Erythroblast (primary cell): Measurements from ENCODE around the gene TBC1D16.

Source experiments
- DNase-seq, 2 experiments: peaks; one replicate each; lab custom pipeline; 2025; lab: John Stamatoyannopoulos, UW
- GATA1 ChIP-seq: IDR thresholded peaks from 2 replicates; pipeline ENCODE4 v1.6.1; 2011; ENCODE audit warnings: low read depth, mild to moderate bottlenecking, control low read depth, low read length, moderate library complexity
- POLR2A ChIP-seq: IDR thresholded peaks from 2 replicates; pipeline ENCODE4 v1.6.1; 2011; ENCODE audit warnings: mild to moderate bottlenecking, low read length

Gene TBC1D16

DNA sequence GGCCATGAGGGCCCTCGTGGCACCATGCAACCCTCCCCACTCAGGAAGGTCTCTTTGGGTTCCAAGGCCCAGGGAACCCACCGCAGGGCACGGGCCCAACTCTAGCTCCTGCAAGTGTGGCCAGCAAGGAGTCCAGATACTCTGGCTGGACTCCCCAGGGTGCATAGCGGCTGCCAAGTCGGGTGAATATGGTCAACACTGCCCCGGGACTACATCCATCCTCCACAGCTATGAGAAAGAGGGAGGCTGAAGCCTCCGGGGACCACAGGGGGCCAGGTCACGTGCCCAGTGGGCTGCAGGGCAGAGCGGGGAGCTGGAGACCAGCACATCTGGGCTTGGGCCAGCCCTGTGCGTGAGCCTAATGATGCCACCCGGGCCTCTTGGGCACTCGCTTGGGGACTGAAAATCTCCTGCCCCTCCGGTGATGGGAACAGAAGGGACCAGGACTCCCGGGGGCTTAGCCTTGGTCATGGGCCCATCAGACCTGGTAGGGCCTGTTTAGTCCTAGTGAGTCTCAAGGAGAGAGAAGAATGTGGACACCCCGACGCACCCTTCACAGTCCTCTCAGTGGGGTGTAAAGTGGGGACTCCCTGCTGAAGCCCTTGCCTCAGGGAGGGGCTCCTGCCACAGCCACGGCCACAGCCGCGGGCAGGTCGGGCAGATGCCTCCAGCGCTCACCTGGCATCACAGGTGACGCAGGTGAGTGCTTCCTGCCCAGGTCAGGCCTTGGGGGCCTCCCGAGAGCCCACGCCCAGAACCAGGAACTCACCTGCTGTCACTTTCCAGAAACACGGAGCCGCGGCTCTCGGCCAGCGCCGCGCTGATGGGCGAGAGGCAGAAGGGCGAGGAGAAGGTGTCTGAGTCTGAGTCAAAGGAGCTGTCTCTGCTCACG, 26.0 kb downstream of the TBC1D16 start:
- TF ChIP-seq GATA1 (no peak), POLR2A (no peak)
- DNase-seq, result no peak

DNA sequence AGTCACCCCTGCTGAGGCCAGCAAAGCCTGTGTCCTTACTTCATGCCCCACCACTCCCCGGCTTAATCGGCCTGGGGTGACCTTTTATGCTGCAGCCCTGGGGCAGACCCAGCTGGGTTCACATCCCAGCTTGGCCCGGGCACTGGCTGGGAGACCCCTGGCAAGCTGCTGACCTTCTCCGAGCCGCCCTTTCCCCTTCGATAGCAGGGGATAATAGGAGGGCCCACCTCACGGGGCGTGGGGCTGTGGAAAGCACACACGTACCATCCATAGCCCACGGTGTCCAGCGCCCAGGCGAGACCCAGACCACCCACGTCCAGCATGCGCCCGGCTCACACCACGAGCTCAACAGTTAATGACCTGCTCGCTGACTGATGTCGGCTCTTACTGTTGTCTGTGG, 26.8 kb downstream of the TBC1D16 start:
- TF ChIP-seq POLR2A (no peak), GATA1 (no peak)
- DNase-seq, result no peak

DNA sequence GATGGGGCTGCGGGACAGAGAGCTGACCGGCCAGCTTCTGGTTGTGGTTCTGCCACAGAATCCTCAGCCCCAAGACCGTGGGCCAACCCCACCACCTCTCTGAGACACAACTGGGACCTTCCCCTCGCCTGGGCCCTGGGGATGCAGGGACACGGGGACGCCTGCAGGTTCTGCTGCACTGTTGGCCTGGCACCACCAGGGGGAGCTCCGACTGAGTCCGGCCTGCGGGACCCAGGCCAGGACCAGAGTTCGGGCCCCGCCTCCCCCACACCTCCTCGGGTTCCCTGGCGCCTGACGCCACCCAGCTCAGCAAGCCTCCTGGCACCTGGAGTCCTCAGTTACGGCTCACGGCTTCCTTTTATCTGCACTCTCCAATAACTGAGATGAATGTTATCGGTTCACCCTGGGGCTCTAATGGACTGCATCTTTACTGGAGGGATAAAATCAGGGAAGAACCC, 27.3 kb downstream of the TBC1D16 start:
- no peak for TF ChIP-seq GATA1
- TF ChIP-seq POLR2A, result no peak
- DNase-seq, result peak; percentile 59 to 81

DNA sequence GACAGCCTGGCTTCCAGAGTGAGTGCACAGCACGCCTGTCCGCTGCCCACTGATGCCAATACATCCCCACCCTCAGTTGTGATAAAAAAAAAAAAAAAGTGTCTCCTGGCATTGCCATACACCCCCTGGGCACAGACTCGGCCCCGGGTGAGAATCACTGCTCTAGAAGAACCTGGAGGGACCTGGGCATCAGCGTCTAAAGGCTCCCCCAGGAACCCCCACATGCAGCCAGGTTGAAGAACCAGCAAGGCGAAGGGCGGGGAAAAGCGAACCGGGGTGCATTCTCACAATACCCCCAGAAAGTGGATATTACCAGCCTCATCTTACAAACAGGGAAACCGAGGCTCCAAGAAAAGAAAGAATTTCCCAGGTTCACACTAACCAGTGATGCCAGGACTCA, 27.7 kb downstream of the TBC1D16 start:
- no peak for DNase-seq

DNA sequence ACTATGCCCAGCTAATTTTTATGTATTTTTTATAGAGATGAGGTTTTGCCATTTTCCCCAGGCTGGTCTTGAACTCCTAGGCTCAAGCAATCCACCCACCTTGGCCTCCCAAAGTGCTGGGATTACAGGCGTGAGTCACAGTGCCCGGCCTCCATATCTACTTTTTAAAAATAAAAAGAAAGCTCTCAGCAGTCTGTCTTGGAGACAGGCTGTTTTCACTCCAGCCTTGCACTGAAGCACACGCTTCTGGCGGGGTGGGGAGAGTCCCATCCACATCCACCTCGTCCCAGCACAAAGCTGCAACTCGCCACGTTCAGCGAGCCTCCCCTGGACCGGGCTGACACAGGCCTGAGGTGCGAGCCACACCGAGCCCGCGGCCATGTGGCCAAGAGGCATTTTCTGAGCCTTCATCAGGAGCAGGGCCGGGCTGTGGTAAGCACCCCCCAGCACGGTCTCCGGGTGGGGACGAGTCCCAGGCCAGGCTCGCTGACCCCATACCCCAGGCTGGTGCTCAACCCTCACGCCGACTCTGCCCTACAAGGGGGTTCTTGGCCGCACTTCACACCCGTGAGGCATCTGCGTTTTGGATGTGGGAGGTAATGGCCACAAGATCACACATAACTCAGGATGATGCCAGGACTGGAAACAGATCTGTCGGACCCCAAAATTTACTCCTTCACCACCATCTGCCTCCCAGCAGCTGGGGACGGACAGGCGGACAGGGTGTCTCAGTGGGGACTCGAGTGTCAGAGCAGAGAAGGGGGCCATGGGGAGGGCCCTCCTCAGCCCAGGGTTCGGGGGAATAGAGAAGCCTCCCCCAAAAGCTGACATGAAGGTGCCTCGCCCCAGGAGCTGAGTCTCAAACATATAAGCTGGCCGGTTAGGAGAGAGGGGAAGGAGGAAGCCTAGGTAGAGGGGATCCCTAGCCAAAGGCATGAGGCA, 28.6 kb downstream of the TBC1D16 start:
- DNase-seq, result no peak
- TF ChIP-seq POLR2A (no peak), GATA1 (no peak)

More for the DNA sequence above, 27.7 kb downstream of the TBC1D16 start:
- no peak for TF ChIP-seq GATA1
- no peak for TF ChIP-seq POLR2A

DNA sequence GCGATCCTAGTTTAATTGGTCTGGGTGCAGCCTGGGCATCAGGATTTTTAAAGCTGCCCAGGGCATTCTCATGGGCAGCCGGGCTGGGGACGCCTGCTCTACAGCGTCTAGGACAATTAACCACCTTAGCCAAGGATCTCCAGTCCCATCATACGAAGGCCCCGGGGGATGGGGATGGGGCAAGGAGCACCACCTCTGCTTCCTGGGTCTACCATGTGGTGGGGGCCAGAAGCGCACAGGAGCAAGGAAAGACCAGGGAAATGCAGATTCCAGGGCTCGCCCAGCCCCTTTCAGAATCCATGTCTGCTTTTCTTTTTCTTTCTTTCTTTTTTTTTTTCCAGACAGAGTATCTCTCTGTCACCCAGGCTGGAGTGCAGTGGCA, 29.3 kb downstream of the TBC1D16 start:
- TF ChIP-seq POLR2A (no peak), GATA1 (no peak)
- no peak for DNase-seq

DNA sequence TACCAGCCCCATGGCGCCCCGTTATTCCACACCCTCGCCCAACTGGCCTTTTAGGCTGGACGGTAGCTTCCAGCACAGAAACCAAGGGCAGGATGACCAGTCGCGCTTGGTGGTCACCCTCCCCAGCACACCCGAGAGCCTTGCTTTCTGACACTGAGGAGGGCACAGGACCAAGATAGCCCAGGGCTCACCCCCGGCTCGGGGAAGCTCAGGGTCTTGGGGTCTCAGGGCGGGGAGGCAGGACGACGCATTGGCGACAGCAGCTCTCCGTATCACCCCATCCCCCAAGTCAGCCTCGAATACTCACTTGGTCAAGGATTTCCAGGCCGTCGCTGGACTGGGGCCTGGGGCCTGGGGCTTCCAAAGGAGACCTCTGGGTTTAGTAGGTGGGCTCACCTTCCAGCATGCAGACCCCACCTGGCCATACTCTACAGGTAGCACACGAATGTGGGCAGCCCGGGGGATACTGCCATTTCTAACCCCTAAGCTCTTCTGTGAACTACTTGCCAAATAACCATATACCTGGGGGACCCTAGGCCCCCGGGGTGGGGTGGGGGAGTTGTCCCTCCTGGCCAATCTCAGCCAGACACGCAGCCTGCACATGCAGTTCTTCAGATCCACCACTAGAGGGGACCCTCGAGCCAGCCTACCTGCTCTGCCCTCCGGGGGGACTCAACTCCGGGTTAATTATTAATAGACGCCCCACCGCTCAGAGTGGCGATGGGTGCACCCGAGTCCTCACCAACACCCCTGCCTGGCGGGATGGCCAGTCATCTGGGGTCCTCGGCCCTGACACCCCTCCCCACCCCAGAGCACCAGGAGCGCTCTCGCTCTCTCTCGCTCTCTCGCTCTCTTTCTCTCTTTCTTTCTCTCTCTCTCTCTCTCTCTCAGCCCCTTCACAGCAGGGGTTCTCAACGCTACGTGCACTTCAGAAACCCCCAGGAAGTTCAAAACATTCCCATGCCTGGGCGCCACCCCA, 30.0 kb downstream of the TBC1D16 start:
- TF ChIP-seq GATA1 (no peak), POLR2A (no peak)
- DNase-seq, result peak; percentile 43 to 64

DNA sequence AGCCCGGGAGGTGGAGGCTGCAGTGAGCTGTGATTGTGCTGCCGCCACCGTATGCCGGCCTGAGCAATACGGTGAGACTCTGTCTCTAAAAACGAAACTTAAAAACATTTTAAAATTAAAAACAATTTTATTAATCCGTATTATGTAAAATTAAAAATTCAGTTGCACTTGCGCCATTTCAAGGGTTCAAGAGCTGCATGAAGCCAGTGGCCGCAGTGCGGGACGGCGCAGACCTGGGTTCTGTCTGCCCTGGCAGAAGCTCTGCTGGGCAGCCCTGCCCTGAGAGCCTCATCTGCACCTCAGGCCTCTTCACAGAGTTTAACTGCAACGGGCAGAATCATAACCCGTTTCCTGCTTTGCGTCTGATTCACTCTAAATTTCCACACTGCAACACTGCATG, 31.7 kb downstream of the TBC1D16 start:
- no peak for TF ChIP-seq GATA1
- no peak for TF ChIP-seq POLR2A

DNA sequence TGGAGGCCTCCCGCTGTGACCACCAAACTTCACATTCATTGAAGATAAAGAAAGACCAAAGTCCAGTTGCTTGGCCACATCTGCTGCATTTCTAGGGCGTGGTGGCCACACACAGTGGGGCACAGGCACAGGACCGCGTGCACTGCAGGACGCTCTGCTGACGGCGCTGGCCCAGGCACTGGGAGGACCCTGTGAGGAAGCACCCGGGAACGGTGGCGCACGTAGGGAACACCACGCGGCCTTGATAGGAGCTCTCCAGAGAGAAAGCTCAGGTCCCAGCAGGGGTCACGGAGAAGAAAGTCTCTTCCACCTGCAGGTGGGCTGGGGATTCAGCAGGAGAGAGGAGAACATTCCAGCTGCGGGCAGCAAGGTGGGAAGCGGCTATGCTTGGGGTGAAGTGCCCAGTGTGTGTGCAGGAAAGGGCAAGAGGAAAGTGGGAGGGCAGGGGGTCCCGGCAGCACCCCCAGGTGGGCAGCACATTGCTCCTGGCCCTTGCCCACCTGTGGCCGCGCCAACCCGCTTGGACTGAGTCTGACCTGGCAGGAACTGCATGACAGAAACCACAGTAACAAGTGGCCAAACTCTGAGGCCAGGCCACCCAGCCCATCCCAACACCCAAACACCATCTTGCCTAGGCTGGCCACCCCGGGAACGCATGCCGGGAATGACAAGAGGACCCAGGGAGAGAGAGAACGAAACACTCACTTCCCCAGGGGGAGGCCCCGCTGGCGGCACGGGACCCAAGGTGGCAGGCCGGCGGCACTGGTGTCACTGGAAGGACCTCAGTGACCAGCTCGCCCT, 32.8 kb downstream of the TBC1D16 start:
- DNase-seq, result no peak
- TF ChIP-seq GATA1, result no peak
- TF ChIP-seq POLR2A, result no peak

More for the DNA sequence above, 31.7 kb downstream of the TBC1D16 start:
- no peak for DNase-seq

DNA sequence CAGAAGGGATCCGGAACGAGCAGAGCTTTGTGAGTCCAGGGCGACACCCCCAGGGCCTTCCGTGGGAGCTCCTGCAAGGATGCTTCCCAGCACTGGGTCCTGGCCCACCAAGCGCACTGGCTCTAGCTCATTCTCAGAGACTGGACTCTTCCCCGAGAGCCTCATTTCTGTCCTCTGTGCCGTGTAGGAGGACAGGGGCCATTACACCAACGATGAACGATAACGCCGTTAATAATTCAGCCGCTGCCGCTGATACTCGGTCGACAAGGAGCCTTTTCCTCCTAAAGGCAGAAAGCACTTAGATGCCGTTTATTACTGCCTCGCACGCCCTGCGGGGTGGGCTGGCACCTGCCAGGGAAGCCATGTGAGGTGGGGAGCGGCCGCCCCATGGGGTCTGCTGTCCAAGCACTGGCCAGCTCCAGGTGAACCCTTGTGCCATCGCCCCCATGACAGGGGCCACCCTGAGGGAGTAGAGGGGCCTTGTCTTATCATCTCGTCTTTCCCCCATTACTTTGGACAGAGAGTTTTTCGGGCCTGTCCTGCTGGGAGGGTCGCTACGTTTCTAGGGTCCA, 33.5 kb downstream of the TBC1D16 start:
- no peak for TF ChIP-seq POLR2A
- no peak for TF ChIP-seq GATA1
- DNase-seq, result no peak

DNA sequence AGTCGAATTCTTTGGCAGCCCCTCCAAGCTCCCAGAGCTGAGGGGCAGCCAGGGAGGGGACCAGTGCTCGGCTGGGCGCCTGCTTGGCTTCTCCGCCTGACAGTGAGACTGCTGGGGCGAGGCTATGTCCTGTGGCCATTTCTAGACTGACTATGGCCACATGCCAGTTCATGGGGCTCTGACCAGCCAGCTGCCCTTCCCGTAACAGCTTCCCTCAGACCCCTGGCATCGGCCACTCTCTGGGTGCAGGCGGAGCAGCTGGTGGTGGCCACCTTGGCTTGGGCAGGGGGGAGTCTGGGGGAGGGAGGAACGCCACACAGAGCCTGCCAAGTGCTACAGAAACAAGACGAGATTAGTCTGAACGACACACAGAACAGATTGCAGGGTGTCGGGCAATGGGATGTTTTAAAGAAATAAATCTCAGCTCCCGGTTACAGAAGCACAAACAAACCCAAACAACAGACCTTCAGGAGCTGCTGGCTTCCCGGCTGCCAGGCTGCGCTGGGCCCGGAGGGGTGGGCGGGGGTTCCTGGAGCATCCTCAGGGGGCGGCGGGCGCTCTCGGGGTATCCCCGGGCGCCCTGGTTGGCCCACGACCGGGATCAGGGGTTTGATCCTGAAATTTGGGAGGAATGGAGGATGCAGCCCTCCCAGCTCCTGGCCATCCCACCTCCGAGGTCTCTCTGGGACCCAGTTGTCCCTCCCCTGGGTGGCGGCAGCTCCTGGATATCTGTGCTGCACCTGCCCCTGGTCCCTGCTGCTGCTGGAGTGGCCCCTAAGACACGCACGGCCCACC, 34.5 kb downstream of the TBC1D16 start:
- DNase-seq, result no peak

More for the DNA sequence above, 34.5 kb downstream of the TBC1D16 start:
- TF ChIP-seq POLR2A (no peak), GATA1 (no peak)
